Transverse colon (tissue), 3 donors: ENCODE measurements around the gene LCN2.

ENCODE experiments used
- CTCF ChIP-seq, 5 experiments: fragments of 200-600 bp in 3 of 5; fragments of 450-650 bp in 2 of 5; sonication (generic) in 3 of 5; IDR thresholded peaks; 1 replicate in 2 of 5; 2 replicates in 3 of 5; pipeline ENCODE4 v1.5.1; 2016 to 2017; ENCODE audit warnings: antibody characterized with exemption in 5 of 5, inconsistent platforms in 3 of 5, mild to moderate bottlenecking in 2 of 5, moderate library complexity in 1 of 5
- POLR2A ChIP-seq: fragments of 450-650 bp; IDR thresholded peaks from one replicate; pipeline ENCODE4 v1.6.1; 2016; ENCODE audit warnings: antibody characterized with exemption, mild to moderate bottlenecking, moderate library complexity

DNA sequence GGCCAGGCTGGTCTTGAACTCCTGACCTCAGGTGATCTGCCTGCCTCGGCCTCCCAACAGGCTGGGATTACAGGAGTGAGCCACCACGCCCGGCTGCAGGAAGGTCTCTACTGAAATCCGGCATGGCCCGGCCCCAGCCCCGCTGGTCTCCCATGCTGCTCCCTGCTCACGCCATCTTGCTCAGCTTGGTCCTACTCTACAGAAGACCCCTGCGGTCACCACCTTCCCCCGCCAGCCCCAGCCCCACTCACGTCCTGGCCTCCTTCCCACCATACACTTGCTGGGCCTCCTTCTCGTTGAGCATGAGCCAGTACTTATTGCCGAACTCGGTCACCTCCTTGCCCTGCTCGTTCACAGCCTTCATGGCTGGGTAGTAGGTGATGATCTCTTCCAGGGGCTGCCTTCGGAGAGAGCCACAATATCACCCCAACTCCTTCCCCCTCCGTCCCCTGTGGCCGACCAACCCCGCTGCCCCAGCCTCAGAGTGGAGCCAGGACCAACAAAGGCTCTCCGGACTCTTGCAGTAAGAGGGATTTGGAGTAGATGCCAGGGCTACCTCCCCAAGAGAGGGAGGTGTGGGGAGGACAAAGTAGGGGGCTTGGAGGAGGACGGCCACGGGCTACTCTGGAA, 25.7 kb upstream of the LCN2 start:
- TF ChIP-seq CTCF (IDR thresholded peaks at IDR 0.05) (no peak), POLR2A (no peak)
